ENCODE data around the gene WDR64. TPM values are rescaled to one million over a fixed set of nuclear protein-coding genes. Genes with fewer than 3 reads are reported as not detected.

The WDR64 gene
- total and polyA plus RNA-seq, 2 experiments from 2014 or later: not detected

Other genes starting within 250 kb of the WDR64 start
- gene FH, start 132.5 kb upstream of the WDR64 start, total RNA-seq (2014; rRNA removed; shearing (Covaris generic)): 66.3 and 69.8 TPM in 2 replicates
- gene FH, start 132.5 kb upstream of the WDR64 start, polyA plus RNA-seq (2016; fragmentation: Nextera tagmentation; extraction: Ambion mirVana): 52.4 and 56.2 TPM in 2 replicates
- not detected in 2 replicates for gene KMO, start 119.9 kb upstream of the WDR64 start, total RNA-seq (2014; rRNA removed; shearing (Covaris generic))
- 0.05 TPM in 1 of 2 replicates, not detected in the other for gene KMO, start 119.9 kb upstream of the WDR64 start, polyA plus RNA-seq (2016; fragmentation: Nextera tagmentation; extraction: Ambion mirVana)
- gene CHML, start 11.9 kb upstream of the WDR64 start, total RNA-seq (2014; rRNA removed; shearing (Covaris generic)): 65.1 and 66.8 TPM in 2 replicates
- 17.2 and 19.9 TPM in 2 replicates for gene CHML, start 11.9 kb upstream of the WDR64 start, polyA plus RNA-seq (2016; fragmentation: Nextera tagmentation; extraction: Ambion mirVana)
- 35.4 and 46.8 TPM in 2 replicates for gene OPN3, start 11.9 kb upstream of the WDR64 start, total RNA-seq (2014; rRNA removed; shearing (Covaris generic))
- 21.1 and 23.7 TPM in 2 replicates for gene OPN3, start 11.9 kb upstream of the WDR64 start, polyA plus RNA-seq (2016; fragmentation: Nextera tagmentation; extraction: Ambion mirVana)
- 23.7 and 34.0 TPM in 2 replicates for gene EXO1, start 195.9 kb downstream of the WDR64 start, total RNA-seq (2014; rRNA removed; shearing (Covaris generic))
- 13.0 and 16.2 TPM in 2 replicates for gene EXO1, start 195.9 kb downstream of the WDR64 start, polyA plus RNA-seq (2016; fragmentation: Nextera tagmentation; extraction: Ambion mirVana)